Measurements from ENCODE around the gene PDS5A.

The PDS5A gene

GRCh38 chr4:39888541-39888940 is 89.2 kb downstream of the PDS5A start:
- Histone ChIP-seq H3K36me3 (peaks cover 58% of the 10 kb centered on the region), H3K9me3 (ENCODE audit: severe bottlenecking) (no peaks in the 10 kb centered on the region)
- no peak for TF ChIP-seq CTCF (IDR thresholded peaks at IDR 0.05; ENCODE audit: low read depth, low read length)

GRCh38 chr4:39883646-39884045 is 94.1 kb downstream of the PDS5A start:
- Histone ChIP-seq H3K27ac (no peak overlapping the region), H3K36me3 (peaks cover 79% of the 10 kb centered on the region), H3K27me3 (ENCODE audit: insufficient read depth, low read depth, severe bottlenecking) (no peaks in the 10 kb centered on the region), H3K4me3 (ENCODE audit: low read depth, low read length) (no peak overlapping the region), H3K9me3 (ENCODE audit: severe bottlenecking) (no peaks in the 10 kb centered on the region)
- DNase-seq: no peak
- TF ChIP-seq CTCF (IDR thresholded peaks at IDR 0.05; ENCODE audit: low read depth, low read length): no peak

More at GRCh38 chr4:39888541-39888940, 89.2 kb downstream of the PDS5A start:
- no peaks in the 10 kb centered on the region for H3K27me3 ChIP-seq (ENCODE audit: insufficient read depth, low read depth, severe bottlenecking)
- no peak for DNase-seq
- no peak overlapping the region for H3K27ac ChIP-seq
- H3K4me3 ChIP-seq (ENCODE audit: low read depth, low read length): no peak overlapping the region

- no peak overlapping the region for H3K27ac ChIP-seq
- peaks cover 72% of the 10 kb centered on the region for H3K36me3 ChIP-seq
- no peak overlapping the region for H3K4me3 ChIP-seq (ENCODE audit: low read depth, low read length)
- H3K27me3 ChIP-seq (ENCODE audit: insufficient read depth, low read depth, severe bottlenecking): no peaks in the 10 kb centered on the region
- TF ChIP-seq CTCF (IDR thresholded peaks at IDR 0.05; ENCODE audit: low read depth, low read length): no peak
- no peak for DNase-seq
- no peaks in the 10 kb centered on the region for H3K9me3 ChIP-seq (ENCODE audit: severe bottlenecking)
Measured at GRCh38 chr4:39881789-39882188, 95.9 kb downstream of the PDS5A start.

GRCh38 chr4:39877971-39878370 is 99.7 kb downstream of the PDS5A start:
- Histone ChIP-seq H3K4me3 (ENCODE audit: low read depth, low read length) (no peak overlapping the region), H3K27me3 (ENCODE audit: insufficient read depth, low read depth, severe bottlenecking) (no peaks in the 10 kb centered on the region), H3K9me3 (ENCODE audit: severe bottlenecking) (no peaks in the 10 kb centered on the region), H3K36me3 (peaks cover 69% of the 10 kb centered on the region), H3K27ac (no peak overlapping the region)
- no peak for DNase-seq
- no peak for TF ChIP-seq CTCF (IDR thresholded peaks at IDR 0.05; ENCODE audit: low read depth, low read length)

- Histone ChIP-seq H3K4me3 (ENCODE audit: low read depth, low read length) (no peak overlapping the region), H3K27me3 (ENCODE audit: insufficient read depth, low read depth, severe bottlenecking) (no peaks in the 10 kb centered on the region), H3K9me3 (ENCODE audit: severe bottlenecking) (no peaks in the 10 kb centered on the region), H3K27ac (no peak overlapping the region), H3K36me3 (peaks cover 76% of the 10 kb centered on the region)
- no peak for TF ChIP-seq CTCF (IDR thresholded peaks at IDR 0.05; ENCODE audit: low read depth, low read length)
- DNase-seq: no peak
Measured at GRCh38 chr4:39873823-39874222, 103.9 kb downstream of the PDS5A start.

- no peak for TF ChIP-seq CTCF (IDR thresholded peaks at IDR 0.05; ENCODE audit: low read depth, low read length)
- H3K9me3 ChIP-seq (ENCODE audit: severe bottlenecking): no peaks in the 10 kb centered on the region
- DNase-seq: no peak
- peaks cover 62% of the 10 kb centered on the region for H3K36me3 ChIP-seq
- H3K27ac ChIP-seq: no peak overlapping the region
- no peaks in the 10 kb centered on the region for H3K27me3 ChIP-seq (ENCODE audit: insufficient read depth, low read depth, severe bottlenecking)
- H3K4me3 ChIP-seq (ENCODE audit: low read depth, low read length): no peak overlapping the region
Measured at GRCh38 chr4:39865280-39865679, 112.4 kb downstream of the PDS5A start.
